ENCODE data around the gene KRT77.

The KRT77 gene

GRCh38 chr12:52692254-52692653, 11.1 kb downstream of the KRT77 start:
- DNase-seq (ENCODE audit: low read depth) = no peak

- no peak for DNase-seq (ENCODE audit: low read depth)
Measured at GRCh38 chr12:52691841-52692150, 11.5 kb downstream of the KRT77 start.

- no peak for DNase-seq (ENCODE audit: low read depth)
Measured at GRCh38 chr12:52691076-52691840, 12.1 kb downstream of the KRT77 start.

- DNase-seq (ENCODE audit: low read depth) = no peak
Measured at GRCh38 chr12:52690351-52691075, 12.8 kb downstream of the KRT77 start.

- DNase-seq (ENCODE audit: low read depth) = no peak
Measured at GRCh38 chr12:52689936-52690335, 13.4 kb downstream of the KRT77 start.

GRCh38 chr12:52689239-52689638, 14.1 kb downstream of the KRT77 start:
- DNase-seq (ENCODE audit: low read depth) = no peak

GRCh38 chr12:52688481-52688880, 14.8 kb downstream of the KRT77 start:
- no peak for DNase-seq (ENCODE audit: low read depth)

- no peak for DNase-seq (ENCODE audit: low read depth)
Measured at GRCh38 chr12:52687497-52688385, 15.6 kb downstream of the KRT77 start.

- no peak for DNase-seq (ENCODE audit: low read depth)
Measured at GRCh38 chr12:52686756-52687487, 16.4 kb downstream of the KRT77 start.

- no peak for DNase-seq (ENCODE audit: low read depth)
Measured at GRCh38 chr12:52686063-52686462, 17.3 kb downstream of the KRT77 start.

- no peak for DNase-seq (ENCODE audit: low read depth)
Measured at GRCh38 chr12:52685406-52685890, 17.9 kb downstream of the KRT77 start.

- DNase-seq (ENCODE audit: low read depth) = no peak
Measured at GRCh38 chr12:52684431-52684830, 18.9 kb downstream of the KRT77 start.

- no peak for DNase-seq (ENCODE audit: low read depth)
Measured at GRCh38 chr12:52683575-52684300, 19.6 kb downstream of the KRT77 start.

- no peak for DNase-seq (ENCODE audit: low read depth)
Measured at GRCh38 chr12:52682938-52683574, 20.3 kb downstream of the KRT77 start.

- DNase-seq (ENCODE audit: low read depth) = no peak
Measured at GRCh38 chr12:52682381-52682660, 21.0 kb downstream of the KRT77 start.

- no peak for DNase-seq (ENCODE audit: low read depth)
Measured at GRCh38 chr12:52681526-52682380, 21.6 kb downstream of the KRT77 start.

GRCh38 chr12:52680363-52680762, 23.0 kb downstream of the KRT77 start, which contains the start of gene KRT1:
KRT1 (minus strand) TSS chr12:52680407; CDS start chr12:52680348, 59 bp downstream.
- no peak for DNase-seq (ENCODE audit: low read depth)

GRCh38 chr12:52679875-52680274, 23.4 kb downstream of the KRT77 start:
- no peak for DNase-seq (ENCODE audit: low read depth)

- no peak for DNase-seq (ENCODE audit: low read depth)
Measured at GRCh38 chr12:52677671-52678070, 25.7 kb downstream of the KRT77 start.

- no peak for DNase-seq (ENCODE audit: low read depth)
Measured at GRCh38 chr12:52677126-52677525, 26.2 kb downstream of the KRT77 start.
